ENCODE results near the gene DDRGK1.

DDRGK1 gene

DNA sequence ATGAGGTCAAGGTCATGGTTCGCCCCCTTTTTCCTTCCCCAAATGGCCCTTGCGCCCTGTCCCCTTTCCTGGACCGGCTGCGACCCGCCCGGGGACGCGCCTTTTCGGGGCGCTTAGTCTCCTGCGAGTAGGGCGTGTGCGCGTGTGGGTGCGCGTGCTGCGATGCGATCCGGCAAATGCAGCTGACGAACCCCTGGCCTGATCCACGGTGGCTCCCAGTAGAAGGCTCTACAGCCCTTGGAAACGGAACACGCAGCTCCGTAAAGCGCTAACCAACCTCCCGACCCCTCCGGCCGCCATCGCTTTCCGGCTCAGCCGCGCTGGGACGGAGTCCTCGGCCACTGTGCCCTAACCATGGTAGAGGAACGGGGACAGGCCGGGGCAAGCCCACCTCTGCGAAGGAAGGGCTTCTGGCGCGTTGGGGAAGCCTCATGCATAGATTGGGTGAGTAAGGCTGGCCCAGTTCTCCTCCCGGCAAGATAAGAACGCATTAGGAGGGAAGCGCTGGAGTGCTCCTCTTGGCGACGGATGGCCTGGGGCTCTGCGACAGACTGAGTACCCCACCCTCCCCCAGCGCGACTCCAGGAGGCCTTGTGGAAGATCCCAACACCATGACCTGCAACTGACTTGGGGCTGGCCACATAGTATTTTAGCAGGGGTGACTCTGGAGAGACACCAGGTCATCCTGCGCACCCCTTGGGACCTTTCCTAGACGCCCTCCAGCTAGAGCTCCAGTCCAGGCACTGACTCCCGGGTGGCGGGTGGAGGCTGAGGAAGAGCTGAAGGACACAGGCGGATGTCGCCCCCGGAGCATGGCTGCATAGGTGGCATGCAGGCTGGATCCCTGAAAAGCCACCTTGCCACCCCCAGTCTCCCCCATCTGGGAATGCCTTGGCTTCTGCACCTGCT is 35.6 kb upstream of the DDRGK1 start:
- Histone ChIP-seq H3K27me3 (ENCODE audit: control insufficient read depth, low read length) (peaks cover 46% of the 10 kb centered on the region), H3F3A (ENCODE audit: control insufficient read depth, insufficient read depth) (no peaks in the 10 kb centered on the region), H3K9me3 (ENCODE audit: control insufficient read depth, insufficient read depth, low read length) (no peaks in the 10 kb centered on the region), H3K4me3 (ENCODE audit: low read length) (no peak overlapping the region; the same call in 1 of the 2 replicates), H3K36me3 (ENCODE audit: control insufficient read depth, low read length) (no peaks in the 10 kb centered on the region), H3K4me2 (ENCODE audit: low read length) (peak overlapping the region; percentile 74), H3K9me2 (replicated peaks; ENCODE audit: control insufficient read depth, low read length) (no peaks in the 10 kb centered on the region), H3K79me2 (ENCODE audit: control insufficient read depth, low read length) (no peaks in the 10 kb centered on the region), H3K4me1 (ENCODE audit: control insufficient read depth, low read length) (peaks cover 7% of the 10 kb centered on the region; the same call in 1 of the 2 replicates), H4K20me1 (ENCODE audit: control insufficient read depth, insufficient read depth, low read depth, low read length) (no peaks in the 10 kb centered on the region), H3K27ac (ENCODE audit: low read depth, low read length) (no peak overlapping the region)
- TF ChIP-seq EZH2phosphoT487 (IDR thresholded peaks at IDR 0.05; ENCODE audit: borderline replicate concordance, low read length), result no peak
- TF ChIP-seq, protein P1, sequence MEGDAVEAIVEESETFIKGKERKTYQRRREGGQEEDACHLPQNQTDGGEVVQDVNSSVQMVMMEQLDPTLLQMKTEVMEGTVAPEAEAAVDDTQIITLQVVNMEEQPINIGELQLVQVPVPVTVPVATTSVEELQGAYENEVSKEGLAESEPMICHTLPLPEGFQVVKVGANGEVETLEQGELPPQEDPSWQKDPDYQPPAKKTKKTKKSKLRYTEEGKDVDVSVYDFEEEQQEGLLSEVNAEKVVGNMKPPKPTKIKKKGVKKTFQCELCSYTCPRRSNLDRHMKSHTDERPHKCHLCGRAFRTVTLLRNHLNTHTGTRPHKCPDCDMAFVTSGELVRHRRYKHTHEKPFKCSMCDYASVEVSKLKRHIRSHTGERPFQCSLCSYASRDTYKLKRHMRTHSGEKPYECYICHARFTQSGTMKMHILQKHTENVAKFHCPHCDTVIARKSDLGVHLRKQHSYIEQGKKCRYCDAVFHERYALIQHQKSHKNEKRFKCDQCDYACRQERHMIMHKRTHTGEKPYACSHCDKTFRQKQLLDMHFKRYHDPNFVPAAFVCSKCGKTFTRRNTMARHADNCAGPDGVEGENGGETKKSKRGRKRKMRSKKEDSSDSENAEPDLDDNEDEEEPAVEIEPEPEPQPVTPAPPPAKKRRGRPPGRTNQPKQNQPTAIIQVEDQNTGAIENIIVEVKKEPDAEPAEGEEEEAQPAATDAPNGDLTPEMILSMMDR (IDR thresholded peaks at IDR 0.05; ENCODE audit: low read depth, low read length, poor library complexity, severe bottlenecking), result no peak

GRCh38 chr20:3239026-3239866 is 34.8 kb upstream of the DDRGK1 start, which contains the start of gene SLC4A11:
Gene SLC4A11, minus strand, starts transcription at chr20:3239190. Its CDS starts 53 bp downstream, at chr20:3239137.
- peaks cover 46% of the 10 kb centered on the region for H3K27me3 ChIP-seq (ENCODE audit: control insufficient read depth, low read length)
- H3K27ac ChIP-seq (ENCODE audit: low read depth, low read length), result no peak within 1 kb of the TSS
- H4K20me1 ChIP-seq (ENCODE audit: control insufficient read depth, insufficient read depth, low read depth, low read length), result no peaks in the 10 kb centered on the region

GRCh38 chr20:3238616-3239025 is 34.1 kb upstream of the DDRGK1 start:
- Histone ChIP-seq H3K4me1 (ENCODE audit: control insufficient read depth, low read length) (peaks cover 7% of the 10 kb centered on the region; the same call in 1 of the 2 replicates), H3K27ac (ENCODE audit: low read depth, low read length) (no peak overlapping the region), H3K4me2 (ENCODE audit: low read length) (peak overlapping the region; percentile 74), H3K27me3 (ENCODE audit: control insufficient read depth, low read length) (peaks cover 46% of the 10 kb centered on the region), H3K36me3 (ENCODE audit: control insufficient read depth, low read length) (no peaks in the 10 kb centered on the region), H3K9me3 (ENCODE audit: control insufficient read depth, insufficient read depth, low read length) (no peaks in the 10 kb centered on the region), H3K9me2 (replicated peaks; ENCODE audit: control insufficient read depth, low read length) (no peaks in the 10 kb centered on the region), H3F3A (ENCODE audit: control insufficient read depth, insufficient read depth) (no peaks in the 10 kb centered on the region), H4K20me1 (ENCODE audit: control insufficient read depth, insufficient read depth, low read depth, low read length) (no peaks in the 10 kb centered on the region), H3K4me3 (ENCODE audit: low read length) (peak overlapping the region; percentile 64), H3K79me2 (ENCODE audit: control insufficient read depth, low read length) (no peaks in the 10 kb centered on the region)
- TF ChIP-seq, protein P1 (IDR thresholded peaks at IDR 0.05; ENCODE audit: low read depth, low read length, poor library complexity, severe bottlenecking), result no peak
- no peak for TF ChIP-seq EZH2phosphoT487 (IDR thresholded peaks at IDR 0.05; ENCODE audit: borderline replicate concordance, low read length)

More at GRCh38 chr20:3239026-3239866, 34.8 kb upstream of the DDRGK1 start, which contains the start of gene SLC4A11:
- peaks cover 7% of the 10 kb centered on the region; the same call in 1 of the 2 replicates for H3K4me1 ChIP-seq (ENCODE audit: control insufficient read depth, low read length)
- peak; percentile 73; the same call in 1 of the 2 replicates for TF ChIP-seq EZH2phosphoT487 (IDR thresholded peaks at IDR 0.05; ENCODE audit: borderline replicate concordance, low read length)
- TF ChIP-seq, protein P1 (IDR thresholded peaks at IDR 0.05; ENCODE audit: low read depth, low read length, poor library complexity, severe bottlenecking), result no peak
- no peaks in the 10 kb centered on the region for H3K9me2 ChIP-seq (replicated peaks; ENCODE audit: control insufficient read depth, low read length)
- peak within 1 kb of the TSS; percentile 64 for H3K4me3 ChIP-seq (ENCODE audit: low read length)
- H3F3A ChIP-seq (ENCODE audit: control insufficient read depth, insufficient read depth), result no peaks in the 10 kb centered on the region
- no peaks in the 10 kb centered on the region for H3K9me3 ChIP-seq (ENCODE audit: control insufficient read depth, insufficient read depth, low read length)
- no peaks in the 10 kb centered on the region for H3K36me3 ChIP-seq (ENCODE audit: control insufficient read depth, low read length)
- H3K4me2 ChIP-seq (ENCODE audit: low read length), result peak within 1 kb of the TSS; percentile 74
- H3K79me2 ChIP-seq (ENCODE audit: control insufficient read depth, low read length), result no peaks in the 10 kb centered on the region
